OCI-LY3 (cell line): ENCODE data around the gene KIAA1328.

ENCODE experiments used
- CTCF ChIP-seq: fragments of 200-600, 300-600 bp; sonication (generic); IDR thresholded peaks from 2 replicates; pipeline ENCODE4 v1.5.1; 2014; ENCODE audit warnings: antibody characterized with exemption, low read length, low read depth
- EZH2phosphoT487 ChIP-seq: fragments of 200-600 bp; shearing (Covaris generic); IDR thresholded peaks from 2 replicates; pipeline ENCODE4 v1.6.1; 2018; ENCODE audit warnings: antibody characterized with exemption, mixed run types, low read depth

- TF ChIP-seq CTCF (no peak), EZH2phosphoT487 (no peak)
Observed at GRCh38 chr18:37260367-37261093, 431.6 kb downstream of the KIAA1328 start.
